ENCODE results near the gene ABCA10.

Gene ABCA10

DNA sequence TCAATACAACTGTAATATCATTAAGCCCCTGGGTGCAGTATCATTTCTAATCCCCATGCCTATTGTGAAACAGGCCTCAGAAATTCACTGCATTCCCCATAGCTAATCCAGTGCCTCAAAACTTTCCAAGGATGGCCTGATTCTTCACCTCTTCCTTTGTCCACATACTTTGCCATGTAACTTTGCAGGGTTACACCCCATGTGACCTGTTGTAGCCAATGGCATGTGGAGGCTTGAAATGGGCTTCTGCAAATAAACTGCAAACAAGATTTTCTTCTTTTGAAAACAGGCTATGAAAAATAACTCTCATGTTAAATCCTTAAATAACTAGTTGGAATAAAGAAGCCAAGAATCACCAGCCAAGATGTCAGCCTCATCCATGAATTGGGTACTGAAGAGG, 35.9 kb downstream of the ABCA10 start (continued):
- no peak for TF ChIP-seq HIC1 (tag by site-specific recombination; IDR thresholded peaks at IDR 0.05)
- no peak for TF ChIP-seq ZNF266 (tag by site-specific recombination; IDR thresholded peaks at IDR 0.05; ENCODE audit: low read depth)
- TF ChIP-seq, protein P1, sequence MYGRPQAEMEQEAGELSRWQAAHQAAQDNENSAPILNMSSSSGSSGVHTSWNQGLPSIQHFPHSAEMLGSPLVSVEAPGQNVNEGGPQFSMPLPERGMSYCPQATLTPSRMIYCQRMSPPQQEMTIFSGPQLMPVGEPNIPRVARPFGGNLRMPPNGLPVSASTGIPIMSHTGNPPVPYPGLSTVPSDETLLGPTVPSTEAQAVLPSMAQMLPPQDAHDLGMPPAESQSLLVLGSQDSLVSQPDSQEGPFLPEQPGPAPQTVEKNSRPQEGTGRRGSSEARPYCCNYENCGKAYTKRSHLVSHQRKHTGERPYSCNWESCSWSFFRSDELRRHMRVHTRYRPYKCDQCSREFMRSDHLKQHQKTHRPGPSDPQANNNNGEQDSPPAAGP (tag by site-specific recombination; IDR thresholded peaks at IDR 0.05) = no peak
- no peak for TF ChIP-seq ZNF174 (tag by site-specific recombination; IDR thresholded peaks at IDR 0.05)
- no peak for TF ChIP-seq BCL11A (tag by site-specific recombination; IDR thresholded peaks at IDR 0.05; ENCODE audit: low read depth)
- no peak for TF ChIP-seq ZNF23 (tag by site-specific recombination; IDR thresholded peaks at IDR 0.05; ENCODE audit: borderline replicate concordance)
- no peak for TF ChIP-seq ZNF488 (tag by site-specific recombination; IDR thresholded peaks at IDR 0.05)
- TF ChIP-seq, protein P2, sequence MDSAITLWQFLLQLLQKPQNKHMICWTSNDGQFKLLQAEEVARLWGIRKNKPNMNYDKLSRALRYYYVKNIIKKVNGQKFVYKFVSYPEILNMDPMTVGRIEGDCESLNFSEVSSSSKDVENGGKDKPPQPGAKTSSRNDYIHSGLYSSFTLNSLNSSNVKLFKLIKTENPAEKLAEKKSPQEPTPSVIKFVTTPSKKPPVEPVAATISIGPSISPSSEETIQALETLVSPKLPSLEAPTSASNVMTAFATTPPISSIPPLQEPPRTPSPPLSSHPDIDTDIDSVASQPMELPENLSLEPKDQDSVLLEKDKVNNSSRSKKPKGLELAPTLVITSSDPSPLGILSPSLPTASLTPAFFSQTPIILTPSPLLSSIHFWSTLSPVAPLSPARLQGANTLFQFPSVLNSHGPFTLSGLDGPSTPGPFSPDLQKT (IDR thresholded peaks at IDR 0.05; ENCODE audit: borderline replicate concordance, low read depth, low read length) = no peak
- no peak for TF ChIP-seq ZNF366 (tag by site-specific recombination; conservative IDR thresholded peaks at IDR 0.05)
- TF ChIP-seq, protein P3, sequence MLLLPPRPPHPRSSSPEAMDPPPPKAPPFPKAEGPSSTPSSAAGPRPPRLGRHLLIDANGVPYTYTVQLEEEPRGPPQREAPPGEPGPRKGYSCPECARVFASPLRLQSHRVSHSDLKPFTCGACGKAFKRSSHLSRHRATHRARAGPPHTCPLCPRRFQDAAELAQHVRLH (tag by site-specific recombination; IDR thresholded peaks at IDR 0.05) = no peak
- TF ChIP-seq ZNF558 (tag by site-specific recombination; IDR thresholded peaks at IDR 0.05) = no peak

DNA sequence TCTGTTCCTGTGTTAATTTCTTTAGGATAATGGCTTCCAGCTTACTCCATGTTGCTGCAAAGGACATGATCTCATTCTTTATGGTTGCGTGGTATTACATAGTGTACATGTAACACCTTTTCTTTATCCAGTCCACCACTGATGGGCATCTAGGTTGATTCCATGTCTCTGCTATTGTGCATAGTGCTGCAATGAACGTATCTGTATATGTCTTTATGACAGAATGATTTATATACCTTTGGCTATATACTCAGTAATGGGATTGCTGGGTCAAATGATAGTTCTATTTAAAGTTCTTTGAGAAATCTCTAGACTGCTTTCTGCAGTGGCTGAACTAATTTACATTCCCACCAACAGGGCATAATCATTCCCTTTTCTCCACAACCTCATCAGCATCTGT, 39.8 kb downstream of the ABCA10 start:
- Histone ChIP-seq H3K36me3 (ENCODE audit: control insufficient read depth in 2 of 2, insufficient read depth in 1 of 2, low read length in 2 of 2) (no peaks in the 10 kb centered on the region), H3K4me1 (ENCODE audit: control insufficient read depth, insufficient read depth, low read length) (peaks cover 6% of the 10 kb centered on the region; the same call in 1 of the 2 replicates), H3K27ac (ENCODE audit: extremely low read depth, low read depth, low read length) (no peak overlapping the region), H3K4me3 (ENCODE audit: low read depth, low read length) (no peak overlapping the region), H3K9me3 (ENCODE audit: control insufficient read depth, insufficient read depth, low read depth, low read length) (no peaks in the 10 kb centered on the region)
- ChIA-PET CTCF (interaction anchor here (1.3 kb wide), 1 partner anchor 10 kb away, joined by 3 read pairs; no protein-coding TSS in a partner anchor), POLR2A (no interaction called here)
- TF ChIP-seq ZNF335 (tag by site-specific recombination; conservative IDR thresholded peaks at IDR 0.05) = no peak
- TF ChIP-seq KLF16 (tag by site-specific recombination; IDR thresholded peaks at IDR 0.05) = no peak
- TF ChIP-seq ZNF19 (tag by site-specific recombination; IDR thresholded peaks at IDR 0.05; ENCODE audit: low read depth) = no peak
- TF ChIP-seq ZNF175 (tag by site-specific recombination; IDR thresholded peaks at IDR 0.05) = no peak
- no peak for TF ChIP-seq ZNF777 (tag by site-specific recombination; IDR thresholded peaks at IDR 0.05; ENCODE audit: borderline replicate concordance)
- no peak for TF ChIP-seq ZNF302 (tag by site-specific recombination; IDR thresholded peaks at IDR 0.05; ENCODE audit: low read depth)
- no peak for TF ChIP-seq ZNF704 (tag by site-specific recombination; IDR thresholded peaks at IDR 0.05)
- TF ChIP-seq ZNF311 (tag by site-specific recombination; IDR thresholded peaks at IDR 0.05; ENCODE audit: borderline replicate concordance) = no peak
- no peak for TF ChIP-seq SETDB1 (IDR thresholded peaks at IDR 0.05; ENCODE audit: insufficient read length, low read length)
- TF ChIP-seq, protein P4, sequence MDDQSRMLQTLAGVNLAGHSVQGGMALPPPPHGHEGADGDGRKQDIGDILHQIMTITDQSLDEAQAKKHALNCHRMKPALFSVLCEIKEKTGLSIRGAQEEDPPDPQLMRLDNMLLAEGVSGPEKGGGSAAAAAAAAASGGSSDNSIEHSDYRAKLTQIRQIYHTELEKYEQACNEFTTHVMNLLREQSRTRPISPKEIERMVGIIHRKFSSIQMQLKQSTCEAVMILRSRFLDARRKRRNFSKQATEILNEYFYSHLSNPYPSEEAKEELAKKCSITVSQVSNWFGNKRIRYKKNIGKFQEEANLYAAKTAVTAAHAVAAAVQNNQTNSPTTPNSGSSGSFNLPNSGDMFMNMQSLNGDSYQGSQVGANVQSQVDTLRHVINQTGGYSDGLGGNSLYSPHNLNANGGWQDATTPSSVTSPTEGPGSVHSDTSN (CRISPR knock-in tag; IDR thresholded peaks at IDR 0.05) = no peak
